Raji (cell line): ENCODE data around the gene C1orf141.

Experiments used
- POLR2A ChIP-seq: IDR thresholded peaks from 2 replicates; pipeline ENCODE4 v1.6.1; 2011; ENCODE audit warnings: low read depth, low read length, control low read depth; ENCODE audit not compliant: insufficient read depth

The C1orf141 gene

DNA sequence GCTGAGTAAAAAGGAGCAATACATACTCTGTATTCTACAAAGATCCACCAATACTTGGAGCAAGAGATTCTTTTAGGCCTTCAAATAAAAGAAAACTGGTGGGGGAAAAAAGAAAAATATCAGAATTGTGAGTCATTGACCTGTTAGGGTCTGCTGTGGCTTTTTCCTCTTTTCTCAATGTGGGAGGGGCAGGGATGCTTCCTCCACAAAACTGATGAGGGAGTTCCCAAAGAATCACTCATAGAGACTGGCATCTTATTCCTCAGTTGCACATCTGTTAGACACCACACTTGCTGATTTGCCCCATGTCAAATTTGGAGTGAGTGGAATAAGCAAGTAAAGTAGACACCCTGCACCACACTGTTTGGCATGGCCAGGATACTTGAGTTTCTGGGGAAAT, 16.6 kb downstream of the C1orf141 start:
- TF ChIP-seq POLR2A: no peak

GRCh38 chr1:67114162-67114561, 20.6 kb downstream of the C1orf141 start:
- TF ChIP-seq POLR2A: no peak

- TF ChIP-seq POLR2A: no peak
Observed at GRCh38 chr1:67110352-67110751, 24.4 kb downstream of the C1orf141 start.

DNA sequence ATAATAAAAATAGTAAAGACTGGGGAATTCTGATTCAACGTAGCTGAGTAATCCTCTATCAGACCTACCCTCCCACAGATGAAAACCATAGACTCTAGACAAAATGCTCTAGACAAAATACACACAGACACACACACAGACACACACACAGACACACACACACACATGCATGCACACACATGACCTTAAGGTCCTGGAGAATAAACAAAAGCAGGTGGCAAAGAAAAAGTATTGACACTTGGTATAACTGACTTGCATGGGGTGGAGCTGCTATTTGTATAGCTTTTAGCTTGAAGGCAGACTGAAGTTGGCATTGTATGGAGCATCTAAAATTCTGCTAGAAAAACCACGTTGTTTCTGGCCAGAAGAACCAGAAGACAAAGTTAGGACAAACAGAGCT, 29.3 kb downstream of the C1orf141 start:
- no peak for TF ChIP-seq POLR2A

DNA sequence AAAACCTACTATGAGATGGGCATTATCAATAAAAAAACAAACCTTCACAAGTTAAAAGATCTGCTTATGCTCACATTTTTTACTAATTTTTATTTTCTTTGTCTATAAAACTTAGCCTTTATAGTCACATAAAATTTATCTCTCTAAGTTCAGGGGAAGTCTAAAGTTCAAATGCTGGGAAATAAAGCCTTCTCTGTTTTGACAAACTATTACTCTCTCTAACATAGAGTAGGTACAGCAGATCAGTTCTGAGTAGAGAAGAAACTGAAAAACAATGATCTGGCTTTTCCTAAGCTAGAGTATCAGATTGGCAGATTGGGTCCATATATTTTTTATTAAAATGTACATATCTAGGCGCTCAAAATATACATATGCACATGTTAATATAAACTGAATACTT, 31.2 kb downstream of the C1orf141 start:
- TF ChIP-seq POLR2A: no peak

DNA sequence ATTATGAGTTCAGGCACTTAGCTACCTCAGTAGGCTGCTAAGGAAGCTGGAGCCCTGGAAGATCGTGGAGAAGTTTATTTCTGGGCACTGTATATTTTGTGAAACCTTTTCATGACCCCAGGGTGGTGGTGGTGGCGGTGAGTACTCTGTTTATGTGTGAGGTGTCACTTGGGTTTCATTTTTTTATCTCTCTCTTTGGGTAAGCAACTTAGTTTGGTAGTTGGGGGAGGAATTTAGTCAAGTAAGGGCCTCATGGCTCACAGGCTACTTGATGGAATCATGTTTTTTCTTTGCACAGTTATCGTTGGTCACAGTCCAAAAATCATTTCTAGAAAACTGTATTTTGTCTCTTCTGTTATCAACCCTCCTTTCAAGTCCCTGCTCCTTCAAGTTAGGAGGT, 33.9 kb downstream of the C1orf141 start:
- TF ChIP-seq POLR2A: no peak

DNA sequence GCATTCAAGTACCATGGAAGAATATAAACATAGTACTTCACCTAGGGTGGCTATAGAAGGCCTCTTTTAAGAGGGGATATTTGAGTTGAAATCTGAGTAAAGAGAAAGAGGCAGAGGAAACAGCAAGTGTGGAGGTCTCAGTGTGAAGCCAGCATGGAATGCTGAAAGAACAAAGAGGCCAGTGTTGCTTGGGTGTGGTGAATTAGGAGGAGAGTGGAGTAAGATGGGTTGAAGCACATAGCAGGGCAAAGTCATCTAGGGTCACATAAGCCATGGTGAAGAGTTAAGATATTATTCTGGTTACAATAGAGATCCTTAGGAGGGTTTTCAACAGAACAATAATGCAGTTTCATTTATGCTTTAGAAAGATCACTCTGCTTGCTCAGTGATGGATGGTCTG, 37.5 kb downstream of the C1orf141 start:
- TF ChIP-seq POLR2A: no peak

DNA sequence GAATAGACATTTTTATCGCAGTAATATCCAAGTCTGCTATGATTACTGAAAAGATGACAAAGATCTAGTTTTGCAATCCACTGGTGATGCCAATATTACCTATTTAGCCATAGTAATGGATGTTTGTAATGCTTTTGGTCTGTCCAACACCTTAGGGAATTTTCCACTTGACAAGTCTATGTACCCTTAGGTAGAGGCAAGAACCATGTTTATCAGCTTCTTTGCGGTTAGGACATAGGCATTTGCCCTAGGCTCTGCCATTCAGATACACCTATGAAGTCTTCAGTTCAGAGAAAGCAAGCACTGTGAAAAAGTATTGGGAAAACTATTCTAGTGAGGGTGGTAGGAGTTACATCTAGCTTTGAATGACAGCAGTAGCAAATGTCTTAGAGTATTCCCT, 40.6 kb downstream of the C1orf141 start:
- TF ChIP-seq POLR2A: no peak

DNA sequence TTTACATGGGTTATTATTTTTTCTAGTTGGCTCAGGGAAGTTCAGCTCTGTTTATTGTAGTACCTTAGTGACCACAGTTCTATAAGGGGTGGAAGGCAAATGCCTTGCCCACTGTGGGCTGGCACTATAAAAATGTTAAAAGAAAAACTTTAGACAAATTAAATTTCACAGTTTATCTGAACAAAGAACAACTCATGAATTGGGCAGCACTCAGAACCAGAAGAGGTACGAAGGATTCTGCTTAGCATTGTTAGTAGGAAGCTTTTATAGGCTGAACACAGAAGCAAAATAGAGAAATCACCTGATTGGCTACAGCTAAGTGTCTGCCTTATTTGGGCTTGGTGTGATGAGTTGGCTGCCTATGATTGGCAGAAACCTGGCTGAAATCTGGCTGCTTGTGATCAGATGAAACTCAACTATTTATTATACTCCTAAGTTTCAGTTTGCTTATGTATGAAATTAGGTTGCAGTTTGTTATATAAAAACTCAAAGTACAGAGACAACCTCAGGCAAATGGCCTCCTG, 45.0 kb downstream of the C1orf141 start:
- TF ChIP-seq POLR2A: no peak

GRCh38 chr1:67088440-67088839, 46.3 kb downstream of the C1orf141 start:
- no peak for TF ChIP-seq POLR2A

GRCh38 chr1:67085326-67085725, 49.4 kb downstream of the C1orf141 start:
- TF ChIP-seq POLR2A: no peak

- TF ChIP-seq POLR2A: no peak
Observed at GRCh38 chr1:67084765-67085318, 49.9 kb downstream of the C1orf141 start.

GRCh38 chr1:67078291-67078690, 56.5 kb downstream of the C1orf141 start:
- TF ChIP-seq POLR2A: no peak

DNA sequence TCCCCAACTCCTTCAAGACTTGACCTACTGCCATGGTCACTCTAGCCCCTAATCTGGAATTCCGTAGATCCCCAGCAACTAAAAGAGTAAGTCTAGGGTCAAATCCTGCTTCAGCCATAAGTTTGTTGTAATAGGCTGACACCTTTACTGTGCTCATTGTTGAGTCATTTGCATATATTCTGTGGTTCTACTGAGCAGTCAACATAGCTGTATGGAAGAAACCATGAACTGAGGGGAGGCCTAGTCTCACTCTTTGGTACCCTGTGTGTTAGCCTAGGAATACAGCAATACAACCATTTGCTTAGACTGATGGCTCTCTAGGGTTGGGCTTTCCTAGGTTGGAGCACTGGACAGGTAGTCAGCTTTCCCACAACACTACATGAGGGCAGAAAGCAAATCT, 57.2 kb downstream of the C1orf141 start:
- TF ChIP-seq POLR2A: no peak

DNA sequence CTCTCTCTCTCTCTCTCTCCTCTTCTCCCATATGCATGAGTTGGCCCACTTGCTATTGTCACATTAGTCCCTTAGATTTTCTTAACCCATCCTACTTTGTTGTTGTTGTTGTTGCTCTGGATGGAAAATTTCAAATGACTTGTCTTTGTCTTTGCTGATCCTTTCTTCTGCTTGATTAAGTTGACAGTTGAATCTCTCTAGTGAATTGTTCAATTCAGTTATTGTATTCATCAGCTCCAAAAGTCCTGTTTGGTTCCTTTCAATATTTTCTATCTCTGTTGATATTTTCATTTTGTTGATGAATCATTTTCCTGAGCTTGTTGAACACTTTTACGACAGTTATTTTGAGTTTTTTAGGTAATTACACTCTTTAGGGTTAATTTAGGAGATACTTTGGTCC, 62.0 kb downstream of the C1orf141 start:
- no peak for TF ChIP-seq POLR2A

GRCh38 chr1:67062412-67062811, 72.4 kb downstream of the C1orf141 start:
- TF ChIP-seq POLR2A: no peak

GRCh38 chr1:67061266-67061665, 73.5 kb downstream of the C1orf141 start:
- TF ChIP-seq POLR2A: no peak
